GM12878 (cell line): ENCODE measurements around the gene CUL5.

ENCODE experiments used
- TF ChIP-seq, protein P1 (sequence below), 3 experiments: IDR thresholded peaks in 2 of 3; conservative IDR thresholded peaks in 1 of 3; 2 replicates each; pipeline ENCODE4 v1.5.1; 2011; ENCODE audit warnings: low read depth in 3 of 3, low read length in 3 of 3, mild to moderate bottlenecking in 3 of 3, control low read depth in 2 of 3, moderate library complexity in 2 of 3, inconsistent platforms in 1 of 3, mixed read lengths in 1 of 3; ENCODE audit not compliant: control insufficient read depth in 2 of 3, insufficient read depth in 1 of 3; ENCODE audit errors: extremely low read depth in 1 of 3
- TF ChIP-seq, protein P2 (sequence below): fragments of 450-650 bp; formaldehyde crosslinking; IDR thresholded peaks from 2 replicates; pipeline ENCODE4 v1.4.0; 2022; ENCODE audit warnings: mild to moderate bottlenecking, moderate library complexity

DNA sequence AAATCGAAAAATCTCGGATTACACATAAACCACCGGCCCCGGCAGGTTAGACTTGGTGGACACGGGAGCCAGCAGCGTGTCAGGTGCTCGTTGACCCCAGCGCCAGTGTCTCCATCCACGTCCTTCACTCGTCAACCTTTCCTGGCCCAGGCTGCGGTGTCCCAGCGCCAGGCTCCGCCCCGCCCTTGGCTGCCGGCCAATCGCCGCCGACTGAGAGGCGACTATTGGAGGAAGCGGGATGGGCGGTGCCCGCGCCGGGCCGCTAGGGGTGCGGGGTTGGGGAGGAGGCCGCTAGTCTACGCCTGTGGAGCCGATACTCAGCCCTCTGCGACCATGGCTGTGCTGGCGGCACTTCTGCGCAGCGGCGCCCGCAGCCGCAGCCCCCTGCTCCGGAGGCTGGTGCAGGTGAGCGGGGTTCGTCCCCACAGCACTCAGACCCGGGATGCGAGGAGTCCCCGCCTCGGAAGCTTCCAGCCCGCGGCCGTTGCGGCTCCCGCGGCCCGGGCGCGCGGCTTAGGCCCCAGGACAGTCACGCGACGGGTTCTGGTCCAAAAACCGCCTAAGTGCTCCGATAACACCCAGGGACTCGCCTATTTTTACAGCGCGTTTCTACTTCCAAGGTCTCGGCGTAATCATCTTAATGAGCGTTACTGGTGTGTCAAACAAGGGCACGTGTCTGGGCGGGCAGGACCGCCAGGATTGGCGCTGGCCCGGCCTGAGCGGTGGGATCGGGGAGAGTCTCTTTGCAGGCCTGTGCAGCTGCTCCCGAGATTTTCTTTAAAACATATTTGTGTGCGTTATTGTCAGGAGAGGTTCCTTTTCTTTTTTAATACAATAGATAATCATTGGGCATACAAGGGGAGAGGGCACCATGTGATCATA lies 112.8 kb downstream of the CUL5 start, which contains the start of gene ACAT1:
- TF ChIP-seq, protein P1, sequence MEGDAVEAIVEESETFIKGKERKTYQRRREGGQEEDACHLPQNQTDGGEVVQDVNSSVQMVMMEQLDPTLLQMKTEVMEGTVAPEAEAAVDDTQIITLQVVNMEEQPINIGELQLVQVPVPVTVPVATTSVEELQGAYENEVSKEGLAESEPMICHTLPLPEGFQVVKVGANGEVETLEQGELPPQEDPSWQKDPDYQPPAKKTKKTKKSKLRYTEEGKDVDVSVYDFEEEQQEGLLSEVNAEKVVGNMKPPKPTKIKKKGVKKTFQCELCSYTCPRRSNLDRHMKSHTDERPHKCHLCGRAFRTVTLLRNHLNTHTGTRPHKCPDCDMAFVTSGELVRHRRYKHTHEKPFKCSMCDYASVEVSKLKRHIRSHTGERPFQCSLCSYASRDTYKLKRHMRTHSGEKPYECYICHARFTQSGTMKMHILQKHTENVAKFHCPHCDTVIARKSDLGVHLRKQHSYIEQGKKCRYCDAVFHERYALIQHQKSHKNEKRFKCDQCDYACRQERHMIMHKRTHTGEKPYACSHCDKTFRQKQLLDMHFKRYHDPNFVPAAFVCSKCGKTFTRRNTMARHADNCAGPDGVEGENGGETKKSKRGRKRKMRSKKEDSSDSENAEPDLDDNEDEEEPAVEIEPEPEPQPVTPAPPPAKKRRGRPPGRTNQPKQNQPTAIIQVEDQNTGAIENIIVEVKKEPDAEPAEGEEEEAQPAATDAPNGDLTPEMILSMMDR (IDR thresholded peaks at IDR 0.05 in 2 of 3, conservative IDR thresholded peaks at IDR 0.05 in 1 of 3; ENCODE audit: control insufficient read depth in 2 of 3, extremely low read depth in 1 of 3, insufficient read depth in 1 of 3, low read depth in 3 of 3, low read length in 3 of 3) = peak; percentile 7 to 39 (median 10); a peak in 1 of 6 replicates
- TF ChIP-seq, protein P2, sequence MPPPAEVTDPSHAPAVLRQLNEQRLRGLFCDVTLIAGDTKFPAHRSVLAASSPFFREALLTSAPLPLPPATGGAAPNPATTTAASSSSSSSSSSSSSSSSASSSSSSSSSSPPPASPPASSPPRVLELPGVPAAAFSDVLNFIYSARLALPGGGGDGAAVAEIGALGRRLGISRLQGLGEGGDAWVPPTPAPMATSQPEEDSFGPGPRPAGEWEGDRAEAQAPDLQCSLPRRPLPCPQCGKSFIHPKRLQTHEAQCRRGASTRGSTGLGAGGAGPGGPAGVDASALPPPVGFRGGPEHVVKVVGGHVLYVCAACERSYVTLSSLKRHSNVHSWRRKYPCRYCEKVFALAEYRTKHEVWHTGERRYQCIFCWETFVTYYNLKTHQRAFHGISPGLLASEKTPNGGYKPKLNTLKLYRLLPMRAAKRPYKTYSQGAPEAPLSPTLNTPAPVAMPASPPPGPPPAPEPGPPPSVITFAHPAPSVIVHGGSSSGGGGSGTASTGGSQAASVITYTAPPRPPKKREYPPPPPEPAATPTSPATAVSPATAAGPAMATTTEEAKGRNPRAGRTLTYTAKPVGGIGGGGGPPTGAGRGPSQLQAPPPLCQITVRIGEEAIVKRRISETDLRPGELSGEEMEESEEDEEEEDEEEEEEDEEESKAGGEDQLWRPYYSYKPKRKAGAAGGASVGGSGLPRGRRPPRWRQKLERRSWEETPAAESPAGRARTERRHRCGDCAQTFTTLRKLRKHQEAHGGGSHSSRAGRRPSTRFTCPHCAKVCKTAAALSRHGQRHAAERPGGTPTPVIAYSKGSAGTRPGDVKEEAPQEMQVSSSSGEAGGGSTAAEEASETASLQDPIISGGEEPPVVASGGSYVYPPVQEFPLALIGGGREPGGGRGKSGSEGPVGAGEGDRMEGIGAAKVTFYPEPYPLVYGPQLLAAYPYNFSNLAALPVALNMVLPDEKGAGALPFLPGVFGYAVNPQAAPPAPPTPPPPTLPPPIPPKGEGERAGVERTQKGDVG = no peak
